Activated CD8-positive, alpha-beta T cell treated with anti-CD3 and anti-CD28 coated beads, Interleukin-2, amount 10 ng/mL, durations not matched to agents 7 days and 5 days (primary cell): ENCODE measurements around the gene ANKFN1. TPM values are rescaled to one million over a fixed set of nuclear protein-coding genes. Genes with fewer than 3 reads are reported as not detected.
"Not testable (repeated sequence)": the region's sequence is repeated elsewhere in the genome, so short reads cannot be mapped to it uniquely, and the experiment has no call there.

Experiments used
- ATAC-seq: fragments of 150-1000 bp; cut with Tn5 transposase; one replicate; pipeline ENCODE4 v1.10.0; 2021; ENCODE audit warnings: moderate library complexity
- CTCF ChIA-PET: fragments of 350-600 bp; sonication (Branson Sonifier 250); formaldehyde crosslinking; loops from one replicate; lab custom pipeline; 2021; ENCODE audit warnings: antibody characterized with exemption; lab: Charles Lee
- POLR2A ChIA-PET: fragments of 350-600 bp; sonication (Branson Sonifier 250); formaldehyde crosslinking; loops from one replicate; lab custom pipeline; 2021; ENCODE audit warnings: antibody characterized with exemption; lab: Charles Lee
- DNase-seq: peaks from one replicate; pipeline ENCODE4 v3.0.0-alpha.2; 2020
- H3K27ac Mint-ChIP-seq: one replicate; pipeline ENCODE4 v1.8.0; 2021; ENCODE audit warnings: mild to moderate bottlenecking, mixed read lengths
- H3K27me3 Mint-ChIP-seq: one replicate; pipeline ENCODE4 v1.8.0; 2021; ENCODE audit warnings: low read depth, mixed read lengths
- H3K36me3 Mint-ChIP-seq: one replicate; pipeline ENCODE4 v1.8.0; 2021; ENCODE audit warnings: low read depth, mixed read lengths
- H3K4me1 Mint-ChIP-seq: one replicate; pipeline ENCODE4 v1.8.0; 2021; ENCODE audit warnings: low read depth, mixed read lengths
- H3K4me3 Mint-ChIP-seq: one replicate; pipeline ENCODE4 v1.8.0; 2021; ENCODE audit warnings: mild to moderate bottlenecking, mixed read lengths
- H3K9me3 Mint-ChIP-seq: one replicate; pipeline ENCODE4 v1.8.0; 2022; ENCODE audit warnings: mixed read lengths; ENCODE audit not compliant: insufficient read depth
- total RNA-seq, 2 experiments: library from RNA; stranded (reverse); gene quantifications; one replicate each; pipeline ENCODE4 v1.2.3, GENCODE V29; 2021

The ANKFN1 gene
- total RNA-seq, 2 experiments from 2014 or later: not detected

GRCh38 chr17:56389356-56389755 lies 236.1 kb downstream of the ANKFN1 start:
- Mint-ChIP-seq H3K27ac (no peak overlapping the region), H3K36me3 (no peaks in the 10 kb centered on the region), H3K27me3 (peaks cover 4% of the 10 kb centered on the region), H3K4me1 (no peaks in the 10 kb centered on the region), H3K9me3 (no peaks in the 10 kb centered on the region), H3K4me3 (no peak overlapping the region)
- POLR2A ChIA-PET: no interaction called here
- DNase-seq: no peak
- ATAC-seq: no peak
- CTCF ChIA-PET: no interaction called here

GRCh38 chr17:56392321-56392720 lies 239.0 kb downstream of the ANKFN1 start:
- DNase-seq (no peak), ATAC-seq (no peak)
- H3K27me3 Mint-ChIP-seq: peaks cover 4% of the 10 kb centered on the region
- H3K9me3 Mint-ChIP-seq: no peaks in the 10 kb centered on the region
- no peaks in the 10 kb centered on the region for H3K4me1 Mint-ChIP-seq
- H3K27ac Mint-ChIP-seq: no peak overlapping the region
- CTCF ChIA-PET: interaction anchor here (1.1 kb wide), 1 partner anchor 265 kb away, joined by 3 read pairs; no protein-coding TSS in a partner anchor
- POLR2A ChIA-PET: no interaction called here
- no peak overlapping the region for H3K4me3 Mint-ChIP-seq
- no peaks in the 10 kb centered on the region for H3K36me3 Mint-ChIP-seq

- peaks cover 2% of the 10 kb centered on the region for H3K27me3 Mint-ChIP-seq
- ChIA-PET CTCF (interaction anchor here (1.1 kb wide), 1 partner anchor 266 kb away, joined by 3 read pairs; no protein-coding TSS in a partner anchor), POLR2A (no interaction called here)
- ATAC-seq (no peak), DNase-seq (no peak)
- no peak overlapping the region for H3K4me3 Mint-ChIP-seq
- no peaks in the 10 kb centered on the region for H3K9me3 Mint-ChIP-seq
- no peaks in the 10 kb centered on the region for H3K4me1 Mint-ChIP-seq
- H3K27ac Mint-ChIP-seq: no peak overlapping the region
- no peaks in the 10 kb centered on the region for H3K36me3 Mint-ChIP-seq
Measured at GRCh38 chr17:56393156-56393555, 239.9 kb downstream of the ANKFN1 start.

GRCh38 chr17:56395787-56396186 lies 242.5 kb downstream of the ANKFN1 start:
- ChIA-PET CTCF (no interaction called here), POLR2A (no interaction called here)
- Mint-ChIP-seq H3K27me3 (peaks cover 4% of the 10 kb centered on the region), H3K36me3 (no peaks in the 10 kb centered on the region), H3K4me3 (no peak overlapping the region), H3K9me3 (no peaks in the 10 kb centered on the region), H3K27ac (no peak overlapping the region), H3K4me1 (no peaks in the 10 kb centered on the region)
- no peak for ATAC-seq
- no peak for DNase-seq

GRCh38 chr17:56407086-56407485 lies 253.8 kb downstream of the ANKFN1 start:
- CTCF ChIA-PET: no interaction called here
- POLR2A ChIA-PET: no interaction called here
- Mint-ChIP-seq H3K36me3 (no peaks in the 10 kb centered on the region), H3K4me1 (no peaks in the 10 kb centered on the region), H3K27ac (no peak overlapping the region), H3K4me3 (no peak overlapping the region), H3K9me3 (no peaks in the 10 kb centered on the region), H3K27me3 (peaks cover 7% of the 10 kb centered on the region)
- ATAC-seq: no peak
- no peak for DNase-seq

GRCh38 chr17:56412356-56412755 lies 259.1 kb downstream of the ANKFN1 start:
- DNase-seq, H3K27ac Mint-ChIP-seq, H3K4me1 Mint-ChIP-seq, H3K9me3 Mint-ChIP-seq, ATAC-seq, H3K36me3 Mint-ChIP-seq, H3K27me3 Mint-ChIP-seq, H3K4me3 Mint-ChIP-seq, CTCF ChIA-PET, POLR2A ChIA-PET: not testable (repeated sequence)

GRCh38 chr17:56416682-56417351 lies 263.5 kb downstream of the ANKFN1 start:
- DNase-seq: no peak
- Mint-ChIP-seq H3K9me3 (no peaks in the 10 kb centered on the region), H3K36me3 (no peaks in the 10 kb centered on the region), H3K27ac (no peak overlapping the region), H3K27me3 (peaks cover 8% of the 10 kb centered on the region), H3K4me1 (no peaks in the 10 kb centered on the region), H3K4me3 (no peak overlapping the region)
- ChIA-PET CTCF (no interaction called here), POLR2A (no interaction called here)
- ATAC-seq: no peak

GRCh38 chr17:56424005-56424404 lies 270.7 kb downstream of the ANKFN1 start:
- POLR2A ChIA-PET: no interaction called here

GRCh38 chr17:56424543-56425044 lies 271.3 kb downstream of the ANKFN1 start:
- Mint-ChIP-seq H3K9me3 (no peaks in the 10 kb centered on the region), H3K27me3 (no peaks in the 10 kb centered on the region), H3K36me3 (no peaks in the 10 kb centered on the region), H3K4me1 (peaks cover 8% of the 10 kb centered on the region), H3K4me3 (no peak overlapping the region), H3K27ac (no peak overlapping the region)
- POLR2A ChIA-PET: no interaction called here
- no peak for DNase-seq
- CTCF ChIA-PET: no interaction called here
- ATAC-seq: no peak

More at GRCh38 chr17:56424005-56424404, 270.7 kb downstream of the ANKFN1 start:
- H3K4me1 Mint-ChIP-seq: peaks cover 8% of the 10 kb centered on the region
- no peaks in the 10 kb centered on the region for H3K27me3 Mint-ChIP-seq
- DNase-seq (no peak), ATAC-seq (no peak)
- H3K36me3 Mint-ChIP-seq: no peaks in the 10 kb centered on the region
- no peak overlapping the region for H3K4me3 Mint-ChIP-seq
- CTCF ChIA-PET: no interaction called here
- no peaks in the 10 kb centered on the region for H3K9me3 Mint-ChIP-seq
- no peak overlapping the region for H3K27ac Mint-ChIP-seq

- H3K4me1 Mint-ChIP-seq: peaks cover 8% of the 10 kb centered on the region
- ATAC-seq (no peak), DNase-seq (no peak)
- ChIA-PET CTCF (no interaction called here), POLR2A (no interaction called here)
- no peak overlapping the region for H3K27ac Mint-ChIP-seq
- H3K27me3 Mint-ChIP-seq: no peaks in the 10 kb centered on the region
- H3K4me3 Mint-ChIP-seq: no peak overlapping the region
- no peaks in the 10 kb centered on the region for H3K36me3 Mint-ChIP-seq
- no peaks in the 10 kb centered on the region for H3K9me3 Mint-ChIP-seq
Measured at GRCh38 chr17:56425483-56425882, 272.2 kb downstream of the ANKFN1 start.

- POLR2A ChIA-PET: no interaction called here
Measured at GRCh38 chr17:56426901-56427300, 273.6 kb downstream of the ANKFN1 start.

GRCh38 chr17:56431736-56432135 lies 278.5 kb downstream of the ANKFN1 start:
- ATAC-seq (no peak), DNase-seq (no peak)
- Mint-ChIP-seq H3K27me3 (peaks cover 11% of the 10 kb centered on the region), H3K9me3 (no peaks in the 10 kb centered on the region), H3K4me1 (no peaks in the 10 kb centered on the region), H3K36me3 (no peaks in the 10 kb centered on the region), H3K4me3 (no peak overlapping the region), H3K27ac (no peak overlapping the region)
- POLR2A ChIA-PET: no interaction called here
- CTCF ChIA-PET: no interaction called here

More at GRCh38 chr17:56426901-56427300, 273.6 kb downstream of the ANKFN1 start:
- Mint-ChIP-seq H3K27ac (no peak overlapping the region), H3K27me3 (peaks cover 3% of the 10 kb centered on the region), H3K4me1 (peaks cover 8% of the 10 kb centered on the region), H3K4me3 (no peak overlapping the region), H3K36me3 (no peaks in the 10 kb centered on the region), H3K9me3 (no peaks in the 10 kb centered on the region)
- CTCF ChIA-PET: no interaction called here
- DNase-seq (no peak), ATAC-seq (no peak)
